WTC11 (cell line): ENCODE results near the gene RNPEPL1.

Source experiments
- CTCF ChIP-seq: fragments of 200-600 bp; IDR thresholded peaks from 2 replicates; pipeline ENCODE4 v1.8.0; 2022; ENCODE audit warnings: antibody characterized with exemption
- FOXP4 ChIP-seq: sonication (generic); formaldehyde crosslinking; IDR thresholded peaks from 2 replicates; pipeline ENCODE4 v1.8.0; 2022; ENCODE audit warnings: mild to moderate bottlenecking, missing genetic modification reagents
- IRF2 ChIP-seq: sonication (generic); formaldehyde crosslinking; IDR thresholded peaks from 2 replicates; pipeline ENCODE4 v1.8.0; 2022; ENCODE audit warnings: low read depth, missing genetic modification reagents, borderline replicate concordance
- NR1H2 ChIP-seq: sonication (generic); formaldehyde crosslinking; IDR thresholded peaks from 2 replicates; pipeline ENCODE4 v1.9.0; 2021; ENCODE audit warnings: mild to moderate bottlenecking, moderate library complexity, missing genetic modification reagents

- TF ChIP-seq CTCF (no peak), IRF2 (CRISPR knock-in tag) (no peak), NR1H2 (CRISPR knock-in tag) (no peak), FOXP4 (CRISPR knock-in tag) (no peak)
Observed at GRCh38 chr2:240518981-240519380, 49.3 kb upstream of the RNPEPL1 start.
